ENCODE measurements around the gene SLC23A2.

Gene SLC23A2

DNA sequence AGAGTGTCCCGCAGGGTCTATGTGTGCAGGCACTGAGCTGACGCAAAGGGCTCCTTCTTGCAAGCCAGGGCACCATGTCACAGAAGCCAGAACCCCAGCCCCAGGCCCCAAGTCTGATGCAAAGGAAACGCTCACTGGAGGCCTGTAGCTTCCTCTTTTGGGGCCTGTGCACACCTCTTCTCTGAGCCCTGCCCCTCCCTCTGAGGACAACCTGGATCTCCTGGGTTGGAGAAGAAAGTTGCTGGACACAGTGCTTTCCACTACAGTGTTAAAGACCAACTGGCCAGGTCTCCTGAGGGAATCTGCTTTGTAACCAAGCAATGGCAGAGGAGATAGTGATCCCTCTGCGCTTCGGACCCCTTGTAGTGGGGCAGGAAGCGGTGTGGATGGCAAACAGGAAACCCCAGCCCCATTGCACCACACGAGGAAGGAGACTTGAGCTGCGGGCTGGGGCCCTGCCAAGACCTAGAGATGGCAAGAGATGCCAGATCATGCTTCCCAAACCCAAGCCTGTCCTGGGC lies 189.6 kb downstream of the SLC23A2 start:
- DNase-seq, result no peak

- no peak for DNase-seq
These were observed 190.1 kb downstream of the SLC23A2 start for GRCh38 chr20:4811257-4811656.

GRCh38 chr20:4810426-4811019 lies 190.8 kb downstream of the SLC23A2 start:
- DNase-seq, result no peak

DNA sequence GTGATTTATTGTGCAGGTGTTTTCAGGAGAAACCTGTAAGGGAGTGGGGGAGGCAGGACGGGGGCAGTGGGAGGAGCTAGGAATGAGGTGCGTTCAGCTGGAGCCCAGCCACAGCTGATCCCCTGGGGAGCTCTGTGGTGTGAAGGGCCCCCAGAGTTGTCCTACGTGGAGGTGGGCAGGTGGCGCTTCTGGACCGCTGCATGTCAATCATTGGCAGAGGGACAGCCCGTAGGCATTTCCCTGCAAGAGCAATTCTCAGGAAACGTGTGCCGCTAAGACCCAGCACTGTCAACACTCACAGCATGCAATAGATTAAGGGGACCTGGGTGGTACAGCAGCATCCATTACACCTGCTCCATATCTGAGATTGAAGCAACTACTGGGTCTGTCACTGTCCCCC lies 191.6 kb downstream of the SLC23A2 start:
- DNase-seq, result no peak

DNA sequence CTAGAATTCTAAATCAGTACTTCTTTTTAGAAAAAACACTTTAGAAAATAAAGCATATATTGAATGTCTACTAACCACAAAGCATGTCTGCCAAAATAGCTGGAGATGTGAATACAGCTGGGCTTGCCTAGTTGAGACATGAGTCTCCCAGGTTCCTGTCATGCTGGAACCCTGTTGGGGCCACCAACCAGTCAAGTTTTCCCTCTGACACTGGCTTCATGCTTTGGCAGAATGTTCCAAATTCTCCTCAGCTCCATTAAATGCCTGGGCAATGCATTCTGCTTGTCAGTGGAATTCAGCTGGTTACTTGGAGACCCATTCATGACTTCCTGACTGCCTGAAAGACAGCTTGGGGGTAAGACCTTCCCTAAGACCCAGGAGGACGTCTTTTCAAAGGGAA lies 192.4 kb downstream of the SLC23A2 start:
- DNase-seq, result no peak

DNA sequence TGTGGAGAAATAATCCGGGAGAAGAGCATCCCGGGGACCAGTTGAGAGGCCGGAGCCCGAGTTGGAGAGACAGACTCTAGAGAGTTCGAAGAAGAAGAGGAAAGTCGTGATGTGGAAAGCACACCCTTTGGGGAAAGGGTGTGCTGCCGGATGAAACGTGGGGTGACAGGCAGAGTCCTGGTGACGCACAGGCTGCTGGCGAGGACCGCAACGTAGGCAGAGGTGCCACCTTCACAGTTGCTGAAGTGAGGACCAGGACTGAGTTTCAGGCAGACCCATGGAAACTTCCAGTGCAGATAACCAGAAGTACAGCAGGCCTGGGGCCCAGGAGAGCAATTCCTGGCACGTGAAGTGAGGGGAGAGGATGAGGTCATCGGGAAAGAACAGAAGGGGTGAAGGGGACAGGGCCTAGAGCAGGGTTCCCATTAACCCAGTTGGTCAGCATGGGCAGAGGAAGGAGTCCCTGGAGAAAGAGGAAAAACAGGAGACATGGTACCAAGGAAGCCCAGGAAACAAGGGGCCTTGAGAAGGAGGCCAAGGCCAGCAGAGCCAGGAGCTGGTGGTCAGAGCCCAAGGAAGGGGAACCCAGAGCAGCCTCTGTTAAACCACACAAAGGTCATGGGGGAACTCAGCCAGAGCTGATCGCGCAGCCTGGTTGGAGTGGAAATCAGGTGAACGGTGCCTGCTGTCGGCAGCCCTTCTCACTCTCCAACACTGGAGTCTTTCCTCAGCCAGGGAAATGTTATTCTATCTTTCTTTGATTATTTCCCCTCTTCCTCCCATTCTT lies 195.5 kb downstream of the SLC23A2 start:
- DNase-seq, result no peak

DNA sequence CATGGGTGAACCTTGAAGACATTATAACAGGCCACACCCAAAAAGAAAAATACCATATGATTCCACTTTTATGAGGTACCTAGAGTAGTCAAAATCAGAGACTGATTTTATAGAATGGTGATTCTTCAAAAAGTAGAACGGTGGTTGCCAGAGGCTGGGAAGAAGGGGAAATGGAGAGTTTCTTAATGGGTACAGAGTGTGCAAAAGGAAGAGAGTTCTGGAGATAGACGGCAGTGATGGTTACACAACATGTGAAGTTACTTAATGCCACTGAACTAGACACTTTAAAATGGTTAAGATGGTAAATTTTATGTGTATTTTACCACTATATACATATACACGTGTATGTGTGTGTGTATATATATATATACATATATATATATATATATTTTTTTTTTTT lies 198.8 kb downstream of the SLC23A2 start:
- DNase-seq, result no peak

Measured in NCI-H1694 (cell line).